ENCODE measurements around the gene SS18L1.

SS18L1 gene

DNA sequence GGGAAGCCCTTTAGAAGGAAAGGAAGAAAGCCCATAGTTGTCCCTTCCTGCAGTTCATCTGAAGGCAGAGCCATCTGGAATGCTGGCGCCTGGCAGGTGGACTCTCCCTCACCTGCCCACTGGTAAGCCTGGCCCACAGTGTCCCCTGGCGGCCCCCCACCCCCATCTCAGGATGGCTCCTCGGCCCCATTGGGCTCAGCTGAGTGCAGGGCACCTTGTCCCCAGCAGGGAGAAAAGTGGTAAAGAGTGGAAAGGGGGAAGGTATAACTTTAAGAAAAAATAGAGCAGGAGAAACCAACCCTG, 12.6 kb downstream of the SS18L1 start:
- DNase-seq (ENCODE audit: low spot score), result no peak

DNA sequence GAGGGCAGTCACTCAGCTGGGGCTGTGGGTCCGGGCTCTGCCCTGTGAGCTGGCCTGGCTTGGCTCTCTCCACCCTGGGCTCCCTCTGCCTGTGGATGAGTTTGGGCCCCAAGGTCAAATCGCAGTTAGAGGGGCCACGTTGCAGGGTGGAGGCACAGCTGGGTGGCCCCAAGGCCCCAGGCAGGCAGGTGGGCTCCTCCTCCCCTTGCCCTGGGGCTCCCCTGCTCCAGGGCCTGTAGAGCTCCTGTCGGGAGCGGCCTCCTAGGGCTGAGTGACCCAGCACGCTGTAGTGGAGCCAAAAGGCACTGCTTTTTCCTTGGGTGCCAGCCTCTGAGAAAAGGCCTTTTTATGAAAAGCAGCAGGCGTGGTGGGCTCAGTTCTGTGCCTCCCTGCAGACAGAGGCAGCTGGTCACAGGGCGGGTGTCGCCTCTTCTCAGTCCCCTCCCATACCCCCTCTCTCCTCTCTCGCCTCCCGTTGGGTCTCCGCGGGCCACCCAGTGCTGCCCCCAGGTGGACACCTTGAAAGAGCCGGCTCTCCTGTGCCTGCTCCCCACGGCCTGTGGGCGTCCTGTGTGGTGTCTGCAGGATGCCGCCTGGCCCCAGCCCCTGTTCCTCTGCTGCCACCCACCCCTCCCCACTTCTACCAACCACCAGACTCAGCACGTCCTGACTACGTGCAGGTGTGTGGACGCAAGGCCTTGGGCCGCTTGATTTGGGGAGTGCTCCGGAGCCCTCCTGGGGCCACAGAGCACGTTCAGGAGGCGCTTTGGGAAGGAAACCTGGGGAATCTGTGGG, 13.2 kb downstream of the SS18L1 start:
- peak; percentile 91 for DNase-seq (ENCODE audit: low spot score)

DNA sequence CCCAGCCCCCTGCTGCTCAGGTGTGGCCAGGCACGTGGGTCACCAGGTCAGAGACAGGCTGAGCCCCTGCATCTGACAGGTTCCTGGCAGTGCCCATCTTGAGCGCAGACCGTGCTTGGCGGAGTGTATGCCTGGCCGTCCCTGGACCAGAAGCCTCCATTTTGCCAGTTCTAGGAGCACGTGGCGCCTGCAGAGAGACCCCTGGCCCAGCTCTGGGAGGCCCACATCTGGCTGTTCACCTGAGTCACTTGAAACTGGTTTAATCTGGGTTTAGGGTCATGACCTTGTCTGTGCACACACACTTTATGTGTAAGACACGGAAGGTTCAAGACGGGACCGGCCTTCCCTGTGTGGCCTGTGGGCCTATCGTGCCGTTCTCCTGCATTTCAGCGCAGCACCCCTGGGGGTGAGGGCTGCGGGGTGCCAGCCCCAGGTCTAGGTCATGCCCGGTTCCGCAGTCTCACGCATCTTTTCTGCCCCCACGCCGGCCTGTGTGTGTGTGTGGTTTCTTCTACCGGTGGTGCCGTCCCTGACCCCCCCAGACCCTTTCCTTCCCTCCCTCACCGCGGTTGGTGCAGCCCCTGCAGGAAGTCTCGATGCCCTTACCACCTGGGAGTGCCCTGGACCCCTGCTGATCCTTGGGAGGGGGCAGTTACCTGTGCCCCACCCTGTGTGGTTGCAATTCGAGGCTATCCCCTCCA, 14.0 kb downstream of the SS18L1 start:
- no peak for DNase-seq (ENCODE audit: low spot score)

DNA sequence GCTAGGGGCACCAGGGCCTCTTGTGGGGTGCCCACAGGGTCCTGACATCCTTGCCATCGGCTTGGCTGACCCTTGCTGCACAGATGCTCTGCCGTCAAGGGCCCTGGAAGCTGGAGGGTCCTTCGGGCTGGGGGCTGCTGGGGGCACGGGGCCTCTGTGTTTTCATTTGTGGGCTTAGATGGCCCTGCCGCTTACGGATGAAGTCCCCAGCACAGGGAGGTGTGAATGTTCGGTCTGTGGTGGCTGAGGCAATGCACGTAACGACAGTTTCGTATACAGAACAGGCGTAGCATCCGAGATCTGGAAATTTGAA, 14.5 kb downstream of the SS18L1 start:
- no peak for DNase-seq (ENCODE audit: low spot score)

DNA sequence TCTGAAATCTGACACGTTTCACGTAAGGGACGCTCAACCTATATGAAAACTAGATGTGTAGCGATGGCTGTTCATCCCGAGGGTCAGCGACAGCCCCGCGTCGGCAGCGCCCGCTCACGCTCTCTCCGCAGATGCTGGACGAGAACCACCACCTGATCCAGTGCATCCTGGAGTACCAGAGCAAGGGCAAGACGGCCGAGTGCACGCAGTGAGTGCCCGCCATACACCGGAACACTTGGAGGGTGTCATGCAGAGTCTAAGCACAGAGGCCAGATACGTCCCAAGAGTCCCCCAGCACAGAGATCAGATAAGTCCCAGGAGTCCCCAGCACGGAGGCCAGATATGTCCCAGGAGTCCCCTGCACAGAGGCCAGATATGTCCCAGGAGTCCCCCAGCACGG, 15.0 kb downstream of the SS18L1 start:
- no peak for DNase-seq (ENCODE audit: low spot score)

DNA sequence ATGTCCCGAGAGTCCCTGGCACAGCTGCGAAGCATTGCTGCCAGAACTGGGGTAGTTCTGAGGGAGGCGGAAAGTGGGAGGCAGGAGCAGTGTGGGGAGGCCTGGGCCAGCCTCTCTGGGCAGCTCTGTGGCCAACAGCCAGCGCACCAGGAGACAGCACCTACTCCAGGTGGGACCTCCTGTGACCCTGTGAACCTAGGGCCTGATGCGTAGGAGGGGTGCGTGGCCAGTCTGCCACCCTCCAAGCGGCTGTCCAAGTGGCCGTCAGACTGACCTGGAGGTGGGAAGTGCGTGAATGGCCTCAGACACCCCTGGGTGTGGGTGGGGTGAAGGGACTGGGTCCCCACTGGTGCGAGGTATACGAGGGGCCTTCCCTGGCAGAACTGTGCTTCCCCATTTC, 15.5 kb downstream of the SS18L1 start:
- no peak for DNase-seq (ENCODE audit: low spot score)

DNA sequence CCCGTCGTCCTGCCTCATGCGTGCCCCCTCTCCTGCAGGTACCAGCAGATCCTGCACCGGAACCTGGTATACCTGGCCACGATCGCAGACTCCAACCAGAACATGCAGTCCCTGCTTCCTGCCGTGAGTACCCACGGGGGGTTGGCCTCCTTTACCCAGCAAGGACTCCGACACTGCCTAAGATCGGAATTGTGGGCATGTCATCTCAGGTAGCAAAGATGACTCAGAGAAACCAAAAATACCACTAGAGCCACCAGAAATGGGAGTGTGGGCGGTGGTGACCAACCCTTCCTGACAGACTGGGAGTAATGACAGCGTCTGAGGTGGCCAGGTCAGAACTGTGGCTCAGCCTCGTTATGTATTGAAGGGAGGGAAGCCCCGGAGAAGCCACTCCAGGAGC, 16.3 kb downstream of the SS18L1 start:
- no peak for DNase-seq (ENCODE audit: low spot score)

DNA sequence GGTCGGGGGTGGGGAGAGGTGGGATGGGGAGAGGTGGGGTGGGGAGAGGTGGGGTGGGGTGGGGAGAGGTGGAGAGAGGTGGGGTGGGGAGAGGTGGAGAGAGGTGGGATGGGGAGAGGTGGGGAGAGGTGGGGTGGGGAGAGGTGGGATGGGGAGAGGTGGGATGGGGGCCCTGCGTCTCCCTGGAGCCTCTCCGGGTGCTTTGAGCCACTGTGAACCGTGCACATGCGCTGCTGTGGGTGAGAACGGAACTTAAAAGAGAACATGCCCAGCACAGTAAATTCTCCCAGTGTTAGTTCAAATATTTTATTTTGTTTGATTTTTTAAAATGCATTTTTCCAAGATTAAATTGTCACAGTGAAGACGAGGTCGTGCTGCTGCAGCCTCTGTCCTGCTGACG, 16.7 kb downstream of the SS18L1 start:
- DNase-seq (ENCODE audit: low spot score), result no peak

DNA sequence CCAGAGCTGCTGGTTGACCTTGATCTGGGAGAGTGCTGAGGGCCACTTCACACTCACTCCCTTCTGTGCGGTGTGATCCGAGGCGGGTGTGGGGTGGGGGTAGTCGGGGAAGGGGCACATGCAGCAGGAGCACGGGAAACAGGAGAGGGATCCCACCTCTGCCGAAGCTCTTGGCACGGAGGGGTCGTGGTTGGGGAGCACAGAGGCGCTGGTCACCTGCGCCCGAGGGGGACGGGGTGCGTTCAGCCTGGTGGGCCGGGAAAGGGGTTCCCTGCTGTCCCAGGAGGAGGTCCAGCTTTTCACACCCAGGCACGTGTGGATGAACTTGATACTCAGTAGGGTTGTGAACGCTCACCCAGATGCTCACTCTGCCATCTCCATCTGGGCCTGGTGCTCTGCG, 17.3 kb downstream of the SS18L1 start:
- DNase-seq (ENCODE audit: low spot score), result no peak

DNA sequence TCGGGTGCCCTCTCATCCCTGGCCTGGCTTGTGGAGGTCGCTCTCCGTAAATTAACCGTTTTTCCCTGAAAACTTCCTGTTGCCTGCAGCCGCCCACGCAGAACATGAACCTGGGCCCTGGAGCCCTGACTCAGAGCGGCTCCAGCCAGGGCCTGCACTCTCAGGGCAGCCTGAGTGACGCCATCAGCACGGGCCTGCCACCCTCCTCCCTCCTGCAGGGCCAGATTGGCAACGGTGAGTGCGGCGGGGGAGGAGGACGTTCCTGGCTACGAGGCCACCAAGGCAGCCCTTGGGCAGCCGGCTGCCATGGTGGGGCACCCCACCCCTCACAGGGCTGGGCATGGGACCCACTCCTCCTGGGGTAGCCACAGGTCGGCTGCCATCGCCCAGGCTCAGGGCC, 17.8 kb downstream of the SS18L1 start:
- DNase-seq (ENCODE audit: low spot score), result no peak

DNA sequence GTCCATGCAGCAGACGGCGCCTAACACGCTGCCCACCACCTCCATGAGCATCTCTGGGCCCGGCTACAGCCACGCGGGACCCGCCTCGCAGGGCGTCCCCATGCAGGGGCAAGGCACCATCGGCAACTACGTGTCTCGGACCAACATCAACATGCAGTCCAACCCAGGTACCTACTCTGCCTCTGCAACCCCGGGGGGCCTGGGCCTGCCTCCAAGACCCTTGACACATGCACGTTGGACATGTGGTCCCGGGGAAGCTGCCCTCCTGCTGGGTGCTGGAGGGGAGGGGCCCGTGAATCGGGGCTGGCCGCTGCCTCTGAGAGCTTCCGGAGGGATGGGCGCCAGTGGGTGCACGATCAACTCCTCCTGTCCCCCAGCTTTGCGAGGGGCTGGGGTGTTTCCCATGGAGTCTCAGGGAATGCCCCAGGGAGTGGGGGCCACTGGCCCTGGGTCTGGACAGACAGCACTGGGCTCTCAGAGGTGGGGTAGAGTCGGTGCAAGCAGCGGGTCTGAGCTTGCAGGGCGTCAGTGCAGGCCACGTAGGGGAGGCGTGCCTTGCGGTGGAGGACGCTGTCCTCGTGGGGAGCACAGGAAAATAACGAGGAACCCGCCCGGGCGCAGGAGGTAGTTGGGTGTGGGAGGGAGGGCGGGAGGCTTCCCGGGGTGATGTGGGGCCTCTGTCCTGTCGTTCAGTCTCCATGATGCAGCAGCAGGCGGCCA, 19.4 kb downstream of the SS18L1 start:
- no peak for DNase-seq (ENCODE audit: low spot score)

DNA sequence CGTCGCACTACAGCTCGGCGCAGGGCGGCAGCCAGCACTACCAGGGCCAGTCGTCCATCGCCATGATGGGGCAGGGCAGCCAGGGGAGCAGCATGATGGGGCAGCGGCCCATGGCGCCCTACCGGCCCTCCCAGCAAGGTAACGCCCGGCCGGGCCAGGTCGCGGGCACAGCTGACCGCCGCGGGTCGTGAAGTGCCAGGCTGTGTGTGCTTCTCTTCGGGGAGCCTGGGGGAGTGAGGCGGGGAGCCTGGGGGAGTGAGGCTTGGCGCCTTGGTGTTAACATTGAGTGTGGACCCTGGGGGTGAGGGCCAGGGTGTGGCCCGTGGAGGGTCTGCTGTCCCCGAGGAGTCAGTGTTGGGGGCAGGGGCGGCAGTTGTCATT, 19.9 kb downstream of the SS18L1 start:
- no peak for DNase-seq (ENCODE audit: low spot score)

DNA sequence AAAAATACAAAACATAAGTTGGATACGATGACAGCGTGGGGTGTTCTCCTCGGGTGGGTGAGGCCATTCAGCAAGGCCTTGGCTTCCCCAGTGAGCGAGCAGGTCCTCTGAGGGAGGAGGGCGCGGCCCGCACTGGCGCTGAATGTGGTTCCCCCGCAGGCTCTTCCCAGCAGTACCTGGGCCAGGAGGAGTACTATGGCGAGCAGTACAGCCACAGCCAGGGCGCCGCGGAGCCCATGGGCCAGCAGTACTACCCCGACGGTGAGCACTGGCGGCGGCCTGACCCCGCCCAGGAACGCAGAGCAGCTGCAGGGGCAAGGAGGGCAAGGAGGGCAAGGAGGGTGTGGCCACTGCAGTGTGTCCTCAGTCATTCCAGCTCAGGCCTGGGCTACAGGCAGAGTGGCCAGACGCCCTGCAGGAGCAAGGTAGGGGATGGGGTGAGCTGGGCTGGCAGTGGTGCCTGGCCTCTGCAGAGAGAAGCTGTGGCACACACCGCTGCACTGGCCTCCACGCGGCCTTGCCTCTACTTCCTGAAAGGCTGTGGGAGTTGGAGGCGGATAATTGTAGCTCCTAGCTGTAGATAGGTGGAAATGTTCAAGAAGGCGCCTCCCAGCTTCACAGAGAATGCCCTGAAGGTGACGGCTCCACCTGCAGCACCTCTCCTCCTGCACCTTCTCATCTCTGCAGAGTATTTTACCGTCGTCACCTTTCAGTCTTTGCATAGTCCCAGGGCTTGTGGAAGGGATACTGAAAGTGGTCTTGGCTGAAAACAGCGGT, 20.6 kb downstream of the SS18L1 start:
- no peak for DNase-seq (ENCODE audit: low spot score)

DNA sequence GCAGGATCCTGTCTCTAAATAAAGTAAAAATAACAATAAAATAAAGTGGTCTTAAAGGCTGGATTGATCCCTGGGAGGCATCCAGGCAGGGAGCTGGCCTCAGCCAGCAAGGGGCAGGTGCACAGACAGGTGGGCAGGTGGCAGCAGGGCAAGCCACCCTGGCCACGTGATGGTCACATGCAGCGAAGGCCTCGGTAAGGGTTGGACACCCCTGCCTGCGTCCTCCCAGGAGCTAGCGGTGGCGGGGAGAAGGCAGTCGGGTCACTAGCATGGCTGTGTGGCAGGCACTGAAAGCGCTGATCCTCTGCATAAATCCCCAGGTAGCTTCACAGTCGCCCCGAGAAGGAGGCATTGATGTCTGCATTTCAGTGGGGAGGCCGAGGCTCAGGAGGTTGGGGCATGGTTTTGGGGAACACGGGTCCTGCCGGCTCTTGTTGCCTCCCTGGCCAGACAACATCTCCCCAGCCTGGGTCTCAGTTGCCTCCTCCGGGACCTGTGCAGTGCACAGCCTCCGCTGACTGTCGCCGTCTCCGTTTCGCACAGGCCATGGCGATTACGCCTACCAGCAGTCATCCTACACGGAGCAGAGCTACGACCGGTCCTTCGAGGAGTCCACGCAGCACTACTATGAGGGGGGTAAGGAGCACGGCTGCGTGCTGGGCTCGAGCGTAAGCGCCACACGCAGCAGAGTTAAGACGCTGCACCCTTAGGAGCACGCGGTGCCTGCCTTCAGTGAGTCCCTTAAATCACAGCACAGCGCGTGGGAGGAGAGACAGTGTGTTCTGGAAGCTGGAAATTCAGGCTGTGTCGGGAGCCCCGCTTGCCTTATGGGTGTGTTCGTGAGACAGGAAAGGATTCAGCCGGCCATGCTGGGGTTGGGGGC, 21.6 kb downstream of the SS18L1 start:
- no peak for DNase-seq (ENCODE audit: low spot score)

DNA sequence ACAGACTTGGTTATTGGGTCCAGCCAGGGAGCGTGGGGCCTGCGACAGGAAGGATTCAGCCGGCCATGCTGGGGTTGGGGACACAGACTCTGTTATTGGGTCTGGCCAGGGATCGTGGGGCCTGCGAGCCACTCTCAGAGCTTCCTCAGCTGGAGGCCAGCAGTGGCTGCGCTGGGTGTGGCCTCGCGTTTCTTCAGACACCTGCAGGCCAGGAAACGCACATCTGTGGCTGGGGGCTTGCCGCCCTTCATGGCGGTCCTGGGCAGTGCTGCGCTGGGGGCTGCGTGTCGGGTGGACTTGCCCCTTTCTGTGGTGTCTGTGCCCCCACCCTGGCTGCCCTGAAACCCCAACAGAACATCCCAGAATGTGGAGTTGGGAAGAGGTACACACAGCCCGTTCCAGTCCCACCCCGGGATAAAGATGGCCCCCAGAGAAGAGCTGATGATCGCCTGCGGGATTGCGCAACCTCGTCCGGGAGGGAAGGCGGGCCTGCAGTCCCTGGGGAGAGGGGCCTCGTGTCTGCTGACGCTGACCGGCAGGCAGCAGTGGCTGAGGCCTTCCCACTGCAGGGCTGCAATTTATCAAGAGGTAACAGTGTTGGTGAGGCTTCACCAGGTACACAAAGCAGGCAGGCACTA, 22.3 kb downstream of the SS18L1 start:
- no peak for DNase-seq (ENCODE audit: low spot score)

DNA sequence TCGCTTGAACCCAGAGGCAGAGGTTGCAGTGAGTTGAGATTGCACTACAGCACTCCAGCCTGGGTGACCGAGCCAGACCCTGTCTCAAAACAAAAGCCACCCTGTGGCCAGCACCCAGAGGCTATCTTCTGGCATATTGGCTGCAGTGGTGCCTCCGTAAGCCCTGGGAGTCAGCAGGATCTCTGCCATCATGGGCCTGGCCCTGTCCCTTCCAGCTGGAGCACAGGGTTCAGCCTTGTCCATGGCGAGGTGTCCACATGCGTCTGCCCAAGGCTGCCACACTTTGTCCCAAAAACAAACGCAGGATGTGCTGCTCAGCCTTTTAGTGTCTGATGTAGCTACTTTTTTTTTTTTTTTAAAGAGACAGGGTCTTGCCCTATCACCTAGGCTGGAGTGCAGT, 23.9 kb downstream of the SS18L1 start:
- no peak for DNase-seq (ENCODE audit: low spot score)

DNA sequence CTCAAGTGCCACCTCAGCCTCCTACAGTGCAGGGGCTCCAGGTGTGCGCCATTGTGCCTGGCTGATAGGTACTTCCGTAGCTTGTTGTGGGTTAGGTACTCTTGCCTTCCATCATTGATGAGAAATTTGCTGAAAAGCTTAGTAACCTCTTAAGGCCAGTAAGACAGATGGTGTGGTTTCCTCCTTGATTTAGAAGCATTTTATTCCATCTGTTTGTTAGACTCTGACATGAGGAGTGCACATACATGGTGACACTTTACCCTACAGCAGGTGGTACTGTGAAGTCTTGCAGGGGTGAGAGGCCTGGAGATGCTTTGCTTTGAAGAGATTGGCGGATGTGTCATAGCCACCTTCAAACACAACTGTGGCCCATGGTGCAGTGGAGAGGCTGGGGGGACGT, 24.5 kb downstream of the SS18L1 start:
- no peak for DNase-seq (ENCODE audit: low spot score)

DNA sequence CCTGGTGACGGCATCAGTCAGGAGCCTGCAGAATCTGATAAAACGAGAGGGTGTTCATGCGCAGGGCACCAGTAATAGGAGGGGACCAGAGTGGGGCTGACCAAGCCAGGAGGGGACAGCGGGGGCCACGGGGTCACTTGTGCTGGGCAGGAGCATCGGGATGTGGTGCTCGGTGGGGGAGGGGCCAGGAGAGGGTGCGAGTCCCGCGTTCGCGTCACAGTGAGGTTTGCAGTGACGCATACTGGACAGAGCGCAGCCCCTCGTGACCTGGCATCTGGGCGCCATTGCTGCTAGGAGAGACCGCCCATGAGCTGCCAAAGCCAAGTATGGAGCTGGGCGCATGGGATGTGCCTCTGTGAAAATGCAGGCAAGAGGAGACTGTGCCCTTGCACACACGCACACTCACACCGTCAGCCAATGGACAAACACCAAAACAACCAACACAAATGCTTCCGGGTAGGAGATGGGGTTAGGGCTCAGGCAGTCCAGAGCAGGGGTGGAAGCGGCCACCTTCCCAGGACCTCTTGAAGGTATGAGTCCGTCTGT, 25.4 kb downstream of the SS18L1 start:
- DNase-seq (ENCODE audit: low spot score), result no peak

DNA sequence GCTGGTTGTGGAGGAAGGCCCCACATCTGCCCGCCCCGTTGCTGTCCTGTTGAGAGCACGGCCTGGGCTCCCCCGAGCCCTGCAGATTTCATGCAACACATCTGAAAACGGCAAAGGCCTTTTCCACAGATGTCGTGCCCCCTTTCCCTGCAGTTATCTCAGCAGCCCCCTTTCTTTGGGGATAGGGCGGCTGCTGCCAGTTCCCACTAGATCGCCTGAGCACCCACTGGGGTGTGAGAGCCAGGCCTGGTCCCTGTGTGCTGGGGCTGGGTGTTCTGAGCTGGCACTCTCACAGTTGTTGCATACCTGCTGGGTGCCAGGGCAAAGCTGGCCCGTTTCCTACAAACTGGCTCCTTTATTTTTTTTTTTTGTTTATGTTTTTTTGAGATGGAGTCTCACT, 27.0 kb downstream of the SS18L1 start:
- no peak for DNase-seq (ENCODE audit: low spot score)

DNA sequence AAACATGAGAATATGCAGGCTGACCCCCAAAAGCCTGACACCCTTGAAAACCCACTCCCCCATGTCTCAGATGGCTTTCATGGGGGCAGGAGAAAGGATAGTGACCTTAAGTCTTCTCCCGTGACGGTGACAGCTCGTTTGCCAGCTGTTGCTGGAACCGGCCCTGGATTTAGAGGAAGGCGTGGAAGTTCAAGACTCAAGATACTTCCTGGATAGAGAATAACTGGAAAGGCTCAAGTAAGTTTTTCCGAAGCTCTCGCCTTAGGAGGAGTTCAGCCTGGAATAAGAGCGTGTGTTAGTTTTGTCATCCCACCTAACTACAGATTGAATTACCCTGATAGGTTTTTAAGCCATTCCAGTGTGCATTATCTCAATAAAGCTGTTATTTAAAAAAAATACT, 27.7 kb downstream of the SS18L1 start:
- DNase-seq (ENCODE audit: low spot score), result no peak

DNA sequence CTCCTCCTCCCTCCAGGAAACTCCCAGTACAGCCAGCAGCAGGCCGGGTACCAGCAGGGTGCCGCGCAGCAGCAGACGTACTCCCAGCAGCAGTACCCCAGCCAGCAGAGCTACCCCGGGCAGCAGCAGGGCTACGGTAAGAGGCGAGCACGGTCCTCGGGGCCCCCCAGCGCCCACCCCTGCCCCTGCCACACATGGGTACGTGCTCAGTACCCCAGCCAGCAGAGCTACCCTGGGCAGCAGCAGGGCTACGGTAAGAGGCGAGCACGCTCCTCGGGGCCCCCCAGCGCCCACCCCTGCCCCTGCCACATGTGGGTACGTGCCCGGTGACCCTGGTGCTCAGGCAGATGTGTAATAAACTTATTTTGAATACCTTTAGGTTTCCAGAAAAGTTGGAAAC, 29.1 kb downstream of the SS18L1 start:
- DNase-seq (ENCODE audit: low spot score), result no peak

Data from HuH-7.5 (cell line).